ENCODE results near the gene NACAD.

The NACAD gene

GRCh38 chr7:45119550-45119949 is 30.8 kb upstream of the NACAD start:
- Histone ChIP-seq H3K9me3 (ENCODE audit: control insufficient read depth, insufficient read depth, low read depth, low read length) (no peaks in the 10 kb centered on the region), H3K4me1 (ENCODE audit: control insufficient read depth, insufficient read depth, low read length) (no peaks in the 10 kb centered on the region), H3K27ac (ENCODE audit: extremely low read depth, low read depth, low read length) (no peak overlapping the region), H3K4me3 (ENCODE audit: low read depth, low read length) (no peak overlapping the region), H3K36me3 (ENCODE audit: control insufficient read depth in 2 of 2, insufficient read depth in 1 of 2, low read length in 2 of 2) (no peaks in the 10 kb centered on the region)
- ChIA-PET POLR2A (no interaction called here), CTCF (no interaction called here)
- no peak for TF ChIP-seq ZNF366 (tag by site-specific recombination; conservative IDR thresholded peaks at IDR 0.05)

GRCh38 chr7:45118889-45119331 is 30.1 kb upstream of the NACAD start:
- POLR2A ChIA-PET: no interaction called here
- H3K36me3 ChIP-seq (ENCODE audit: control insufficient read depth in 2 of 2, insufficient read depth in 1 of 2, low read length in 2 of 2): no peaks in the 10 kb centered on the region
- no peak overlapping the region for H3K4me3 ChIP-seq (ENCODE audit: low read depth, low read length)
- H3K27ac ChIP-seq (ENCODE audit: extremely low read depth, low read depth, low read length): no peak overlapping the region
- no peaks in the 10 kb centered on the region for H3K9me3 ChIP-seq (ENCODE audit: control insufficient read depth, insufficient read depth, low read depth, low read length)
- no peaks in the 10 kb centered on the region for H3K4me1 ChIP-seq (ENCODE audit: control insufficient read depth, insufficient read depth, low read length)
- CTCF ChIA-PET: interaction anchor here (1.0 kb wide), 1 partner anchor 17 kb away, joined by 5 read pairs; no protein-coding TSS in a partner anchor
- no peak for TF ChIP-seq ZNF521 (tag by site-specific recombination; IDR thresholded peaks at IDR 0.05)
- TF ChIP-seq ZNF302 (tag by site-specific recombination; IDR thresholded peaks at IDR 0.05; ENCODE audit: low read depth): no peak
- no peak for TF ChIP-seq ZNF513 (tag by site-specific recombination; IDR thresholded peaks at IDR 0.05)
- TF ChIP-seq ZNF600 (tag by site-specific recombination; IDR thresholded peaks at IDR 0.05): no peak
- no peak for TF ChIP-seq PBX3 (CRISPR knock-in tag; IDR thresholded peaks at IDR 0.05)
- TF ChIP-seq ZNF544 (tag by site-specific recombination; IDR thresholded peaks at IDR 0.05): no peak
- TF ChIP-seq ZNF114 (tag by site-specific recombination; IDR thresholded peaks at IDR 0.05): no peak
- no peak for TF ChIP-seq ZNF174 (tag by site-specific recombination; IDR thresholded peaks at IDR 0.05)
- no peak for TF ChIP-seq ZSCAN23 (tag by site-specific recombination; IDR thresholded peaks at IDR 0.05)
- TF ChIP-seq PRDM2 (tag by site-specific recombination; IDR thresholded peaks at IDR 0.05; ENCODE audit: borderline replicate concordance): no peak
- TF ChIP-seq GLI4 (tag by site-specific recombination; IDR thresholded peaks at IDR 0.05): no peak

- Histone ChIP-seq H3K36me3 (ENCODE audit: control insufficient read depth in 2 of 2, insufficient read depth in 1 of 2, low read length in 2 of 2) (no peaks in the 10 kb centered on the region), H3K4me3 (ENCODE audit: low read depth, low read length) (no peak overlapping the region), H3K9me3 (ENCODE audit: control insufficient read depth, insufficient read depth, low read depth, low read length) (no peaks in the 10 kb centered on the region), H3K4me1 (ENCODE audit: control insufficient read depth, insufficient read depth, low read length) (no peaks in the 10 kb centered on the region), H3K27ac (ENCODE audit: extremely low read depth, low read depth, low read length) (no peak overlapping the region)
- TF ChIP-seq ZFP3 (tag by site-specific recombination; IDR thresholded peaks at IDR 0.05; ENCODE audit: low read depth) (no peak), ZNF266 (tag by site-specific recombination; IDR thresholded peaks at IDR 0.05; ENCODE audit: low read depth) (no peak), ZNF366 (tag by site-specific recombination; conservative IDR thresholded peaks at IDR 0.05) (no peak), ZNF558 (tag by site-specific recombination; IDR thresholded peaks at IDR 0.05) (no peak)
- ChIA-PET CTCF (interaction anchor here (1.0 kb wide), 1 partner anchor 17 kb away, joined by 5 read pairs; no protein-coding TSS in a partner anchor), POLR2A (no interaction called here)
Measured at GRCh38 chr7:45118292-45118691, 29.5 kb upstream of the NACAD start.

Measured in HEK293 (cell line).